ENCODE results near the gene TMEM106B.
A peak's percentile ranks its signal among the peaks of the same experiment; 100 is the strongest.
"Not testable (repeated sequence)": the region's sequence is repeated elsewhere in the genome, so short reads cannot be mapped to it uniquely, and the experiment has no call there.

TMEM106B gene

DNA sequence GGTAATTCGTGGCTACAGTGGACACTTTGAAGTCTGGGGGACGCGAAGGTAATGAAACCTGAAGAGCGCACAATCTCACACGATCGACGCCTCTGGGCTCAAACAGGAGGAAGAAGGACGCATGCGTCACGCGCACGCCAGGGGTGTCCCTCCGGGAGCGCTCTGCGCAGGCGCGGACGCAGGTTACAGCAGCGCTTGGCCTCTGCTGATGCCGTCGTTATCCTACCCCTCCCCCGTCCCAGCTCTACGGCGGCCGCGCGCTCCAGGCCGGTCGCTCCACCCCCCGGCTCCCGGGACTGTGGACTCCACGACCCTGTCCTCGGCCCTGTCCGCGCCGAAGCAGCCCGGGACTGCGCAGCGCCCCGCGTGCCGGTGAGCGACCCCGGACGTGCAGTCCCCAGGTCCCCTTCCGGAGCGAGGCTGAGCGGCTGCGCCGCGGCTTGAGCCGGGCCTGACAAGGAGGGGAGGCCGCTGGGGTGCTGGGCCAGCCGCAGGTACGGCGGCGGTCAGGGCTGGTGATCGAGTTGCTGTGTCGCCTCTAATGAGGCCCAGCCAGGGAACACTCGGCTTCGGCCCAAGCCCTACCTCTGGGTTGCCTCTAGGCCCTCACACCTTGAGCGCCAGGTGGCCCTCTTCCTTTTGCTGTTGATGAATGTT, at the start of gene TMEM106B:
Gene TMEM106B (plus strand): TSS at position 241 of the 657 bp plus-strand sequence. CDS start 3,517 bp downstream, outside the sequence.
- peak; percentile 94 for DNase-seq

DNA sequence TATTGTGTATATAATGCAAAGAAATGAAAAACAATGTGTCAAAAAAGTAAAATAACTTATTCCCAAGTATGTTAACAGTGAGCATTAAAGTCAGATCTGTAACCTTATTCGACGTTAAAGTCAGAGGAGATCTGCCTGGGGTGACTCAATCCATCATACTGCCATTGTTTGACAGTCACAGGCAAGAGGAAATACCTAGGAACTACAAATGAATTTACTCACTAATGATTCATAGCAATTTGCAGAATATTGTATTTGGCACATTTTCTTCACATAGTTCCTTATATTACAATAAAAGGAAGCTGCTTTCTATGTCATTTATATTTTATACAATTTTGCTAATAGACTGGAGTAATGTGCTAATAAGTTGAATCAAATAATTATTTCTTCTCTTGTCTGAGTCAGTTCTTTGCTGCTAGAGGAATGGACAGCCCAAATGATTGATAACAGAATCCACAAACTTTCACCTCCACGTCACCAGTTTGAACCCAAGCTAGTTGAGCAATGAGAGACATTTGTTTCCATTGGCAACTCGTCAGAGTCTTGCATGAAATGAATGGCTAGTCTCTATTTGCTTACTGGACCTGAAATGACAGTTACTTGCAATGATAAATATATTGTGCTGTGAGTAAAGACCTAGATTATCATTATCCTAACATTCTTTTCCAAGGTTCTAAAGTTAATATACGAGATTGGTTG, 48.5 kb upstream of the TMEM106B start:
- peak; percentile 57 for DNase-seq

DNA sequence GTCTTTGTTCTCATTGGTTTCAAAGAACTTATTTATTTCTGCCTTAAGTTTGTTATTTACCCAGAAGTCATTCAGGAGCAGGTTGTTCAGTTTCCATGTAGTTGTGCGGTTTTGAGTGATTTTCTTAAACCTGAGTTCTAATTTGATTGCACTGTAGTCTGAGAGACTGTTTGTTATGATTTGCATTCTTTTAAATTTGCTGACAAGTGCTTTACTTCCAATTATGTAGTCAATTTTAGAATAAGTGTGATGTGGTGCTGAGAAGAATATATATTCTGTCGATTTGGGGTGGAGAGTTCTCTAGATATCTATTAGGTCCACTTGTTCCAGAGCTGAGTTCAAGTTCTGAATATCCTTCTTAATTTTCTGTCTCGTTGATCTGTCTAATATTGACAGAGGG, 43.0 kb upstream of the TMEM106B start:
- not testable (repeated sequence) for DNase-seq

DNA sequence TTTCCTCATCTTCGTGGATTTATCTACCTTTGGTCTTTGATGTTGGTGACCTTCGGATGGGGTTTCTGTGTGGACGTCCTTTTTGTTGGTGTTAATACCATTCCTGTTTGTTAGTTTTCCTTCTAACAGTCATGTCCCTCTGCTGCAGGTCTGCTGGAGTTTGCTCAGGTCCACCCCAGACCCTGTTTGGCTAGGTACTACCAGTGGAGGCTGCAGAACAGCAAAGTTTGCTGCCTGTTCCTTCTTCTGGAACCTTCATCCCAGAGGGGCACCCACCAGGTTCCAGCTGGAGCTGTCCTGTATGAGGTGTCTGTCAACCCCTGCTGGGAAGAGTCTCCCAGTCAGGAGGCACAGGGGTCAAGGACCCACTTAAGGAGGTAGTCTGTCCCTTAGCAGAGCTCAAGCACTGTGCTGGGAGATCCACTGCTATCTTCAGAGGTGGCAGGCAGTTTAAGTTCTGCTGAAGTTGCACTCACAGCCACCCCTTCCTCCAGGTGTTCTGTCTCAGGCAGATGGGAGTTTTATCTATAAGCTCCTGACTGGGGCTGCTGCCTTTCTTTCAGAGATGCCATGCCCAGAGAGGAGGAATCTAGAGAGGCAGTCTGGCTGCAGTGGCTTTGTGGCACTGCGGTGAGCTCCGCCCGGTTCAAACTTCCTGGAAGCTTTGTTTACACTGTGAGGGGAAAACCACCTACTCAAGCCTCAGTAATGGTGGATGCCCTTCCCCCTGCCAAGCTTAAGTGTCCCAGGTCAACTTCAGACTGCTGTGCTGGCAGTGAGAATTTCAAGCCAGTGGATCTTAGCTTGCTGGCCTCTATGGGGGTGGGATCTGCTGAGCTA, 40.9 kb upstream of the TMEM106B start:
- DNase-seq = not testable (repeated sequence)

DNA sequence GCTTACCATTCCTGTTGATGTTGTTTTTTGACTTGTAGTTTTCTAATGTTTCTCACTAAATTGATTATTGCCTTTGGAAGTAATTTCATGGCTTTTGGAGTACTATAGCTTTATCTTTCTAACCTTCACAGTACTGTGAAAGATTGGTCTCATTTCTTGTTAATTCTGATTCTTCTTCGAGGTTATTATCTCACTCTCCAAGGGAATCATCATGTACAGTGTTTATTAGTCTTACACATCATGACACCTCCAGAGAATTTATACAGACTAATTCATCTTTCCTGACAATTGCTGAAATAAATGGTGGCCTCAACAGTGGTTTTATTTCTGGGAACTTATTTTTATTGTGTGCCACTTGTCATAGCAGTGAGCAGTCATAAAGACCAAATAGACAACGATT, 37.4 kb upstream of the TMEM106B start:
- DNase-seq = no peak

DNA sequence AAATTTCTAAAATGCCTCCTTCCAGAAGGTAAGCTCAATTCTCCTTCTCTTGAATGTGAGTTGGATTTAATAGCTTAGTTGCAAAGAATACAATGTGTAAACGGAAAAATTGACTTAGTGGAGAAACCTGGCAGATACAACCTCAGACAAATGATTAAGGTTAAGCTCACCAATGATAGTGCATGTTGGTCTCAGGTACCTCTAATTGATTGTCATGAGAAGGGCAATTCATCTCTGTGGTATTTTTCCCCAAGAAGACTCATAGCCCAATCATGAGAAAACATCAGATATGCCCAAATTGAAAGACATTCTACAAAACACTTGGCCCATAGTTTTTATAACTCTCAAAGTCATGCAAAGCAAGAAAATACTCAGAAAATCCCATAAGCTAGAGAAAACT, 36.2 kb upstream of the TMEM106B start:
- no peak for DNase-seq

DNA sequence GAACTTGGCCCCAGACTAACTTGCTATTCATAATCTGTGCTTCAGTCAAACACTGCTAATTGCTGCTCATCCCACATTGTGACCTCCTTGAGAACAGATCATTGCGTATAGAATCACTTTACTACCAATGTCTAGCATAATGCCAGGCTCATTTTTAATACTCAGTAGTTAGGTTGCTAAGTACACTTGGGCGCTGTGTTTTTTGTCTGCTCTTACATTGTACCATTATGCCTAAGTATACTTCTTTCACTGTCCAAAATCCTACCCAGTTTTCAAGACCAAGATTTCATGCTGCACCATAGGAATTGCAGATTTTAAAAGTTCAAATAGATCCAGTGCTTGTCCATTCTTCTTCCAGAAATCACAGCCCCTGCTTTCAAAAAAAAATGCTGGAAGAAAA, 32.8 kb upstream of the TMEM106B start:
- no peak for DNase-seq

DNA sequence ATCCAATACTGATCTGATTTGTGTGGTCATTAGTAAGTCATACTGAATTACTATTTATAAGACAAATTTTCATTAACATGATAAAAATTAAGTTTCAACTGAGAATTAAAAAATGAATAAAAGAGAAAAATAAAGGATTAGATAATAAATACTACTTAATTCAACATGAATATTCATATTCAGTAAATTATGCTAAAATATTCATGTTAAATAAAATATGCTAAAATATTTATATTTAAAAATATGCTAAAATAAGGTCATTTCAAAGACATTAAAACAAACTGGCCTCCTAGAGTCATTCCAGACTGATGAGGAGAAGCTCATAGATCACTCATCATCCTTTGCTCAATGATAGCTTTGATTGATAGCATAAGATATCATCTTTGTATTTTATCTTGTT, 16.7 kb upstream of the TMEM106B start:
- no peak for DNase-seq

DNA sequence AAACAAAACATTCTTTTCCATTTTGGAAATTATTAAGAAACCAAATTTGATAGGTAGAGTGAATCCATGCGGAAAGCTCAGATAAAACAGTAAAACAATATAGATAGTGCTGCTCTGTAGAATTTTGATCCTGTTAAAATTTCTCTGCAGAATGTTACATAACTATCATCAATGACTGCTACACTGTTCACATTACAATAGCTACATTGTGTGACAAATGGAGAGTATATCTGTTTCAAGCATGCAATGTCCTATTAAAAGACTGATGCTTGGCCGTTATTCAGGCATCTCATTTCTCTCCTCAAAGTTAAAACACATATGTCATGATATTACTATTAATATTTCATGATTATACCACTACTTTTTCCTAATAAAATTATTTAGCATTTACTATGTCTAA, 14.7 kb upstream of the TMEM106B start:
- DNase-seq = no peak

DNA sequence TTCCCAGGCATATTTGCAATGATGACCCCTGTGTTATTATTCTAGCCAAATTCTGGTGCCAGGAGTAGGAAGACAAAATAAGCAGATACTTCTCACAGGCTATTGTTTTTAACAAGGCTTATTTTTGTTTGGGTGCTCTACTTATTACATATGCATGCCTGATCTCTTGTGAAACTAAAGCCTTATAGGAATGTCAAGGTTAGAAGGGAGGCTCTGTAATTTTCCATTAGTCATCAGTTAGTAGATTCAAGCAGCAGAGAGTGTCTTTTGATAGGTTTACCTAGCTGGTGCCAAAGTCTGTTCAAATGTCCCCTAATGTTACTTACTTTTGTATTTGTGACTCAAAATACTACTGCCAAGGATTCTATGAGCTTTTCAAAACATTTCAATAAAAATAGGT, 11.7 kb upstream of the TMEM106B start:
- DNase-seq = no peak

DNA sequence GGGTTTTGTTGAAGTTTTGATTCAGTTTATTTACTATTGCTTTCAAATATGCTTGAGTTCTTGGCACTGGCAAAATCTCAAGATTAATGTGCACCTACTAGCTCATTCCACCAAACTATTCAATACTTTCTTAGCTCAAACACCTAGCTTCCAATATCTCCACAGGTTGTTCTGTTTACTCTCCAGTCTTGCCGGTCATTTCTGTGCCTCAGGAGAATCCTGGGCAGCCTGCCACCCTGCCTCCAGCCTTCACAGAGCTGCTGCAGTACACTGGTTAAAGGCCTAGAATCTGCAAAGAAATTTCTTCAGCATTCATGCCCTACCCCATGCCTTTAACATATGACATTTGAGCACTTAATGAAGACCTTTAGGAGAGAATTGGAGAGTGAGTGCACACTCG, 4.0 kb upstream of the TMEM106B start:
- DNase-seq = no peak

DNA sequence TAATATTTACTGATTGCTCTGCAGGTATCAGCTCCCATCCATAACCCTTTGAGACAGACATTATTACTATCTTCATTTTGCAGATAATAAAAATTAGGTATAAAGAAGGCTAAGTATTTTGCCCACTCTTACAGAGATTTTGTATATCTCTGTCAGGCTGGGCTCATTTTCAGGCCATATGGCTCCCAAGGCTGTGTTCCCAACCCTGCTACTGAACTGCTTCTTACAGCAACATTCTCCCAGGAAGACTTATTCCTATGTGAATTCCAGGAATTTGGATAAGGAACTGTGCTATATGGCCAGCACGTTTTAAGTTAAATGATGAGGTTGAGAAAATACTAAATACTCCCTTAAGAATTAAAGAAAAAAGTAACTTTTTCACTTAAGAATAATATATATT, 1.9 kb upstream of the TMEM106B start:
- DNase-seq = no peak

DNA sequence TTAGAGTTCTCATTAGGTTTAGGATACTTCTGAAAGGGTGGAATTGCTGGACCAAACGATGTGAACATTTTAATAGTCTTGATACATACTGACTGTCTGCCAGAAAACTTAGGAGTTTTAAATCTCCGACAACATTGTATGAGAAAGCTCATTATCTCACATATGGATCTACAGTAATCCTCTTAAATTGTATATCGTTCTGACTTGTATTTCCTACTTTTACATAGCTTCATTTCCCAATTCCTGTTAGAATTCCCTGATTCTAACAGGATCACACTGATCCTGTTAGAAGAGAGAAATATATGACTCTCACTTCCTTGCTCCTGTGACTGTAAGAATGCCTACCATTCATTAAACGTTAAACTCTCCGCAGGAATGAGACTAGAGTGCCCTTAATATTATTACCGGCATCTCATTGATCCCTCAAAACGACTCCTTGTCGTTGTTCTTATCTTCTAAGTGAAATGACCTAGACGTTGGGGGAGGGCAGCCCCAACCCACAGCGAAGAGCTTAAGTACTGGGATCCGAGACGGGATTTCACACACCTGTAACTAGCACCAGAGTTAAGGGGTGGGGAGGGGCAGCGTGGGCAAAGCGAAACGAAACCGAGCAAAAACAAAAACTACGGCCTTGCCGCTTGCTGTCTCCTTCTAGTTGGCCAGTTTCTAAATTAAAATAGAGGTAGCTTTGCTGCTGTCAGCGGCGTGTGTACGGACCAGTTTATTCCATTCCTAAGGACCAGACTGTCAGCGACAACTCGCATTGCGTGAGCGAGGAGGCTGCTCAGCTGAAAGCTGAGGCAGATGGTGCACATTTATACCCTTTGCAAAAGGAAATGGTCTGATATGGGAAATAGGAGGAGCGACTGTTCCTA, 678 bp upstream of the TMEM106B start:
- no peak for DNase-seq

DNA sequence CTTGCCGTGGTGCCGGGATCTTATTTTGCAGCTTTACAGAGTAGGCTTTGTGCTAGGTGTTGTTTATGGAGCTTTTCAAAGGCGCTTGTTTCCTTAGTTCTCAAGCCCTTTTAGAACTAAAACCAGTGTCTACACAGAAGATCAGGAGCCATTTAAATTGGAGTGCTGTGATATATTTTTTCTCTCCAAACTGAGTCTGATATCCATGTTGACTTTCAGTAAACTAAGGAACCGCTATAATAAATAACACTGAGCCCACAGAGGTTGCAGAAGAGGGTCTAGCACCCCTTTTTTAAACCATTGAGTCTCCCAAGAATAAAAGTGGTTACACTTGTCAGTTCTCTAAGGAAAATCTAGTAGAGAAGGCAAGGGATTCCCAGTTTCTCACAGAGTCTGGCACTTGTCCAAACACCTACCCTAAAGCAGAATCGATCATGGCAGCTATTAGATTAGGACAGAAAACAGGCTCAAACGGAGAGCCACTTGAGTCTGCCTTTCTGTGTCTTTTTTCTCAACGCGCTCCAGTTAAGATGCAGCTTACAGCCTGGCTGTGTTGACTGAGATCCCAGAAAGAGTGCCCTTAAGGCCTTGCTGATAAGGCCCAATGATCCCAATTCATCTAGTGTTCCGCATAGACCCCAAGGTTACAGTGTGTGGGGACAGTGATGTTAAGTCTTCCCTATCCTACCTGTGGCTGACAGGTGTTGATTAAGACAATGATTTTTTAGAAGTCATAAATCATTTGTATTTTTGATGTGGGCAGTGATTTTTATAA, 804 bp downstream of the TMEM106B start:
- DNase-seq = no peak

DNA sequence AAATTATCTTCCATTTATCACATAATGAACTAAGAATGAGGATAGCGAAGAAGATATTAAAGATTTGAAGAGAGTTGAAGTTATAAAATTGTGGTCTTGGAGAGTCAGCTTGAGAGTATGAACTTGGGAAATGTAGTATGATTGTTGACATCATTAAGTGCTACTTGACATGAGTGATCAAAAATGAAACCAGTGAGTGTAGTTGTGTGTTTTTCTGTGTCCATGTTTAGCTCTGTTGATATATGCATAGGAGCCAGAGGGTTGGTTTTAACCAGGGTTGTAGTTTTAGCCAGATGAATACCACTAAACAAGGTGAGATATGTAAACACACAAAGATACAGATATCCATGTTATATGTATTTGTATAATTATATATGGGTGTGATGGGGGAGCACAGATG, 6.2 kb downstream of the TMEM106B start:
- no peak for DNase-seq

DNA sequence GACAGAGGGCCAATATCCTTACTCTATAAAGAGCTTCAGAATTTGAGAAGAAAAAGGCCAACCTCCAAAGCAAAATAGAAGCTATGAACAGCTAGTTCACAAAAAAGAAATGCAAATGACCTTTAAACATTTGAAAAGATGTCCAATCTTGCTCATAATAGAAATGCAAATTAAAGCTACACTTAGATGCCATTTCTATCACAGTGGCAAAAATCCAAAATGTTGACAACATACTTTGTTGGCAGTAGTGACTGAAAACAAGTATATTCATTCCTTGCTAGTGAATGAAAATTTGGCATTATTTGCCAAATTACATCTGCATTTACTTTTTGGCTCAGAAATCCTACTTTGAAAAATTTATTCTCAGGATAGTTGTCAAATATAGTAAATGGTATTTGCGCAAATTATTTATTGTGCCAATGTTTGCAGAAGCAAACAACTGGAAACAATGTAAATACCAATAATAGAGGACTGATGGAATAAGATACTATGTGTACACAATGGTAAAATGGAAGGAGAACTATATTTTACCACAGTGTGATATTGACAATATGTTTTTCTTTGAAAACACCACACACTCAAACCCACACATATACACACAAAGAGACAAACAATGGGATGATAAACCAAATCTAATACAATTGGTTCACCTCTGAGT, 9.4 kb downstream of the TMEM106B start:
- no peak for DNase-seq

DNA sequence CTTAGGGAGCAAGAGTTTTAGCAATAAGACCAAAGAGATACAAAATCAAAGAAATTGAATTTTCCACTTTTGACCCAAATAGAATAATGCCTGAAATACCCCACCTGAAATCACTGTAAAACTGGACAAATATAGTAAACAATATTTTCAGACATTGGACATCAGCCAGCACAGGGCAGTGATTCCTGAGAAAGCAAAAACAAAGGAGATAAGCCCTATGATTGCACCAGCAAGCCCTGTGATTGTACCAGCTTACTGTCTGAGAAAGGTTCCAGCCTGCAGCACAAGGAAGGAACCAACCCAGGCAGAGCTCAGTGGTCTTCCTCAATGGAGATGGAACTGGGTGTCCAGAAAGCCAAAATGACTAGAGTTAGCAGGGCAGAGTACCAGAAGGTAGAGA, 10.3 kb downstream of the TMEM106B start:
- no peak for DNase-seq

DNA sequence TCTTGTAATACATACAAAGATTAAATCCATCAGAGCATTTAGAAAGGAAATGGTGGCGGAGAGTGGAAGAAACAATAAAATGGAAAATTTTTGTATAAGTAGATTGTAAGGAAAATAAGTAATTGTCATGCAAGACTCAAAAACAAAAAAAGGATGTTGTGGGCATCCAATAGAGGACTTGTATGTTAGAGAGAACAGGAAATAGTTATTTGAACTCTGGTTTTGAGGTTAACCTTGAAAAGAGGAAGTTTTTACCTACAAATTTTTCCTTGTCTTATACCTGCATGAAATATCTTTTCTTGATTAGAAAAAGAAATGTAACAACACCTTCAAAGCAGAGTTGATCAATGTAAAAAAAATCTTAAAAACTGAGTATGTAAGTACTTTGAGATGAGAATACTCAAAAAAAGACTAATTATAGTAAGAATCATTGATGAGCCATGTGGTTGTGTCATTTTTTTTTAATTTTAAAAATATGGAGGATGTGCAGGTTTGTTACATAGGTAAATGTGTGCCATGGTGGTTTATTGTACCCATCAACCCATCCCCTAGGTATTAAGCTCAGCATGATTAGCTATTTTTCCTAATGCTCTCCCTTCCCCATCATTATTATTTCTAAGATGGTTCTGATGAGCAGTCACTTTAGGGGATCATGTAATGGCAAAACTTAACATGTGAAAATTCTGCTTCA, 11.9 kb downstream of the TMEM106B start:
- no peak for DNase-seq

DNA sequence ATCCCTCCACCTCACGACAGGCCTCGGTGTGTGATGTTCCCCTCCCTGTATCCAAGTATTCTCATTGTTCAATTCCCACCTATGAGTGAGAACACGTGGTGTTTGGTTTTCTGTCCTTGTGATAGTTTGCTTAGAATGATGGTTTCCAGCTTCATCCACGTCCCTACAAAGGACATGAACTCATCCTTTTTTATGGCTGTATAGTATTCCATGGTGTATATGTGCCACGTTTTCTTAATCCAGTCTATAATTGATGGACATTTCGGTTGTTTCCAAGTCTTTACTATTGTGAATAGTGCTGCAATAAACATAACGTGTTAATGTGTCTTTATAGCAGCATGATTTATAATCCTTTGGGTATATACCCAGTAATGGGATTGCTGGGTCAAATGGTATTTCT, 13.9 kb downstream of the TMEM106B start:
- DNase-seq = not testable (repeated sequence)

DNA sequence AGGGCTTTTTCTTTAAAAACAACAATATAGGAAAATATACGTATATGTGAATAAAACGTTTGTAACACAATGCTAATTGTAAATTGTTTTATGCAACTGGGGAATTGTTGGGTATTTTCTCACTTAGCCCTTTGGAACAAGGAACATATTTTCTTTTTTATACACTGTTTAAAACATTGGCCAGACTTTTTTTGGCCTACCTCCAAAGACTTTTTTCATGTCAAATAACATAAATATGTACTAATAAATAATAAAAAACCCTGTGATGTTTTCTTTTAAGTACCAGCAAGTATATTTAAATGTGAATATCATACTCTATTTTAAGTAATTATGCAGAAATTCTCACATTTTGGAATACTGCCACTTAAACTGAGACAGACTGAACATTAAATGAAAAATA, 15.7 kb downstream of the TMEM106B start:
- no peak for DNase-seq

DNA sequence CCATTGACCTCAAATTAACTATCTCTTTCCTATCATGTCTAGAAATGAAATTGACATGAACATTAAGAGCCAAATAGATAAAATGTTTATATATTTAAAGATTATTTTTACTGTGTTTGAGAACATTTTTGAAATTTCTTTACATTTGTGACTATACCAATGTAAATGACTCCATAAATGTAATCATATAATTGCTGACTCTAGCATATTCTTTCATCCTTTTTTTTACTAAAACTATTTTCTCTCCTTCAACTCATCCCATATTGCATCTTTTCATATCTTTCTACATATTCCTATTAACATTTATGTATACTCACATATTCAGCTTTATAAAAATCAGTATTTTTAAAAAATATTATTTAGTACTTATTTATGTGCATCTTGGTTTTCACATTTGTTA, 16.9 kb downstream of the TMEM106B start:
- DNase-seq = no peak

All from fibroblast of upper back skin (primary cell).